ENCODE measurements around the gene NFIA.

The NFIA gene

GRCh38 chr1:61132645-61133334 lies 50.4 kb downstream of the NFIA start:
- DNase-seq: no peak

GRCh38 chr1:61133335-61134019 lies 51.1 kb downstream of the NFIA start:
- DNase-seq: no peak

GRCh38 chr1:61135291-61135690 lies 52.9 kb downstream of the NFIA start:
- DNase-seq: no peak

GRCh38 chr1:61138305-61138704 lies 55.9 kb downstream of the NFIA start:
- DNase-seq: no peak

GRCh38 chr1:61138921-61139774 lies 56.8 kb downstream of the NFIA start:
- DNase-seq: no peak

- no peak for DNase-seq
These were observed 57.6 kb downstream of the NFIA start for GRCh38 chr1:61139775-61140549.

- no peak for DNase-seq
These were observed 58.4 kb downstream of the NFIA start for GRCh38 chr1:61140778-61141177.

- DNase-seq: no peak
These were observed 59.1 kb downstream of the NFIA start for GRCh38 chr1:61141288-61142042.

- no peak for DNase-seq
These were observed 59.7 kb downstream of the NFIA start for GRCh38 chr1:61142043-61142440.

- DNase-seq: no peak
These were observed 60.6 kb downstream of the NFIA start for GRCh38 chr1:61142726-61143500.

- DNase-seq: no peak
These were observed 61.6 kb downstream of the NFIA start for GRCh38 chr1:61143821-61144424.

- DNase-seq: no peak
These were observed 66.9 kb downstream of the NFIA start for GRCh38 chr1:61149010-61149860.

- no peak for DNase-seq
These were observed 69.2 kb downstream of the NFIA start for GRCh38 chr1:61151565-61151964.

GRCh38 chr1:61152066-61152465 lies 69.7 kb downstream of the NFIA start:
- DNase-seq: no peak

GRCh38 chr1:61152469-61153105 lies 70.2 kb downstream of the NFIA start:
- no peak for DNase-seq

- DNase-seq: no peak
These were observed 74.5 kb downstream of the NFIA start for GRCh38 chr1:61156576-61157467.

GRCh38 chr1:61157468-61157987 lies 75.2 kb downstream of the NFIA start:
- DNase-seq: no peak

- no peak for DNase-seq
These were observed 76.2 kb downstream of the NFIA start for GRCh38 chr1:61158591-61158990.

Measured in NCI-H1417 treated with DMSO at 0.1 percent for 48 hours (cell line).